BJ (cell line): ENCODE data around the gene RRP12. TPM values are rescaled to one million over a fixed set of nuclear protein-coding genes. Genes with fewer than 3 reads are reported as not detected.
"Not testable (repeated sequence)": the region's sequence is repeated elsewhere in the genome, so short reads cannot be mapped to it uniquely, and the experiment has no call there.

Experiments
- CTCF ChIA-PET: fragments of 350-600 bp; formaldehyde crosslinking; extraction: SDS; loops from one replicate; lab custom pipeline; 2021; ENCODE audit warnings: antibody characterized with exemption, inconsistent platforms; lab: Yijun Ruan, JAX
- POLR2A ChIA-PET: fragments of 300-600 bp; sonication (Branson Sonifier 250); formaldehyde crosslinking; extraction: SDS; loops from one replicate; lab custom pipeline; 2021; ENCODE audit warnings: antibody characterized with exemption; lab: Charles Lee
- DNase-seq: peaks from one replicate; pipeline ENCODE4 v3.0.0-alpha.2; 2011; ENCODE audit warnings: low read depth
- H3K27me3 ChIP-seq: 2 replicates; pipeline ENCODE4 v1.6.0; 2011; ENCODE audit warnings: low read length; ENCODE audit not compliant: control insufficient read depth, insufficient read depth
- H3K36me3 ChIP-seq: 2 replicates; pipeline ENCODE4 v1.5.1; 2011; ENCODE audit warnings: low read length; ENCODE audit not compliant: control insufficient read depth, insufficient read depth
- H3K4me3 ChIP-seq: 2 replicates; pipeline ENCODE4 v1.5.1; 2011; ENCODE audit warnings: low read depth, mild to moderate bottlenecking, control low read depth, low read length
- polyA plus RNA-seq: library from polyadenylated mRNA; depleted of rRNA; stranded (reverse); fragments of >200 nt; gene quantifications from 2 replicates; pipeline ENCODE4 v1.2.3, GENCODE V29; 2011
- TF ChIP-seq, protein P1 (sequence below): IDR thresholded peaks from 2 replicates; pipeline ENCODE4 v1.5.1; 2011; ENCODE audit warnings: low read depth, mild to moderate bottlenecking, control low read depth, inconsistent platforms, low read length, moderate library complexity; ENCODE audit not compliant: insufficient read depth

RRP12 gene
- polyA plus RNA-seq, 1 experiment: 16.3 TPM

DNA sequence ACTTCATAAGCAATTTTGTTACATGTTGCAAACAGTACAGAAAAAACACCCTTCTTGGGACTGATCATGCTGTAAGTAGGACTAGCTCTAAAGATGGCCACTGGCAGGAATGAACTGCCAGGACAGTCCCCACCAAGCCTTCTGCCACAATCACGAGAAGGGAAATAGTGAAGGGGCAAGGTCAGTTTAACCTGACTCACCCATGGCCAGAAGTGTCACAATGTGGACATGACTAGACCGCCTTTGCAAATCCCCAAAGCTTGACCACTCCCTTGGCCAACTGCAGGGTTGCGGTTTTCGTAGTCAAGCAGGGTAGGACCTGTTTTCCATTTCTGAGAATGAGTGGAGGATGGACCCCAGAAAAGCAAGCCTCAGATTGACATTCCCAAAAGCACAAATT, 47.2 kb downstream of the RRP12 start:
- ChIA-PET POLR2A (no interaction called here), CTCF (interaction anchor here (1.0 kb wide), 1 partner anchor 281 kb away, joined by 5 read pairs; no protein-coding TSS in a partner anchor)
- H3K4me3 ChIP-seq: no peak overlapping the region
- no peak for DNase-seq
- H3K27me3 ChIP-seq: no peaks in the 10 kb centered on the region
- TF ChIP-seq, protein P1, sequence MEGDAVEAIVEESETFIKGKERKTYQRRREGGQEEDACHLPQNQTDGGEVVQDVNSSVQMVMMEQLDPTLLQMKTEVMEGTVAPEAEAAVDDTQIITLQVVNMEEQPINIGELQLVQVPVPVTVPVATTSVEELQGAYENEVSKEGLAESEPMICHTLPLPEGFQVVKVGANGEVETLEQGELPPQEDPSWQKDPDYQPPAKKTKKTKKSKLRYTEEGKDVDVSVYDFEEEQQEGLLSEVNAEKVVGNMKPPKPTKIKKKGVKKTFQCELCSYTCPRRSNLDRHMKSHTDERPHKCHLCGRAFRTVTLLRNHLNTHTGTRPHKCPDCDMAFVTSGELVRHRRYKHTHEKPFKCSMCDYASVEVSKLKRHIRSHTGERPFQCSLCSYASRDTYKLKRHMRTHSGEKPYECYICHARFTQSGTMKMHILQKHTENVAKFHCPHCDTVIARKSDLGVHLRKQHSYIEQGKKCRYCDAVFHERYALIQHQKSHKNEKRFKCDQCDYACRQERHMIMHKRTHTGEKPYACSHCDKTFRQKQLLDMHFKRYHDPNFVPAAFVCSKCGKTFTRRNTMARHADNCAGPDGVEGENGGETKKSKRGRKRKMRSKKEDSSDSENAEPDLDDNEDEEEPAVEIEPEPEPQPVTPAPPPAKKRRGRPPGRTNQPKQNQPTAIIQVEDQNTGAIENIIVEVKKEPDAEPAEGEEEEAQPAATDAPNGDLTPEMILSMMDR: no peak
- H3K36me3 ChIP-seq: peaks cover 9% of the 10 kb centered on the region

DNA sequence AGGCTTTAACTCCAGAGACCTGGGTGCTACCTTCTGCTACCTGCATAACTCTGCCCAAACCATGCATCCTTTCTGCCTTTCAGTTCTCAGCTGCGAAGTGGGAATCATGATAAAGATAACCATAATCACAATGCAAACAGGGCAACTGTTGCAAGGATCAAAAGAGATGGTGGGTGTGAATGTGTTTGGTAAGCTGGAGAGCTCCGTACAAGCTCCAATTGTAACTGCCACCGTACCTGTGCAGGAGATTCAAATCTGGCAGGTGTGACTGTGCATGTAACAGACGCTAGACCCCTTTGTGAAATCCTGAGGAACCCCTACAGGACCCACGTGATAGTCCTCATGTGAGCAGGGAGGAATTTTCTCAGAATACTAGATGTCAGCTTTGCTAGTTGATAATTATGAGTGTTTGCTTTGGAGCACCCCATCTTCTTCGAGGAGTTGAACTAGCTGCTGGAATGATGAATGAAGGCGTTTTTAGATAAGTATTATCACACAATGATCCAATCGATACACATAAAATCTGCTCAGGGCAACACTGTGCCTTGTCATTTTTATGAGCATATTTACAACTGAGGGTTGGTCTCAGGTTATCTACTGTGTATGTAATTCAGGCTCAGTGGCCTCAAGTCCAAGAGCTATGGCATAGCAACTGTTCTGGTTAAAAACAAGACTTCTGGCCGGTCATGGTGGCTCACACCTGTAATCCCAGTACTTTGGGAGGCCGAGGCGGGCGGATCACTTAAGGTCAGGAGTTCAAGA, 51.2 kb downstream of the RRP12 start:
- POLR2A ChIA-PET: no interaction called here
- Histone ChIP-seq H3K4me3 (no peak overlapping the region), H3K27me3 (no peaks in the 10 kb centered on the region), H3K36me3 (0 out of 2 replicates have a peak, but pooled peaks cover 2% of the 10 kb centered on the region)
- CTCF ChIA-PET: interaction anchor here (0.6 to 1.3 kb wide), 3 partner anchors 10 to 340 kb away, joined by 3 to 4 read pairs (median 3); no protein-coding TSS in a partner anchor
- TF ChIP-seq, protein P1: no peak
- DNase-seq: no peak

DNA sequence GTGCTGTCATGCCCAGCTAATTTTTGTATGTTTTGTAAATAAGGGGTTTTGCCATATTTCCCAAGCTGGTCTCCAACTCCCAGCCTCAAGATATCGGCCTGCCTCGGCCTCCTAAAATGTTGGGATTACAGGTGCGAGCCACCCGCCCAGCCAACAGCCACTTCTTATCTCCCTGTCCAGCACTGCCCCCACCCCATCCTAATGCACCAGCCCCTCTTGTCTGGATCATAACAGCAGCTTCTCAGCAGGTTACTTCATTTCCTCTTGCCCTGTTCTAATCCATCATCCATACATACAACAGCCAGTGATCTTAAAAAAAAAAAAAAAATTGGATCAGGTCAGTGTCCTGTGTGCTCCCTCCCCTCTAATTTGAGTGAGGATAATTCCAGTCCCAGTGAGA, 53.8 kb downstream of the RRP12 start:
- Histone ChIP-seq H3K4me3 (no peak overlapping the region), H3K27me3 (no peaks in the 10 kb centered on the region), H3K36me3 (no peaks in the 10 kb centered on the region)
- DNase-seq: no peak
- POLR2A ChIA-PET: no interaction called here
- CTCF ChIA-PET: interaction anchor here (0.7 kb wide), 1 partner anchor 25 kb away, joined by 3 read pairs; no protein-coding TSS in a partner anchor
- TF ChIP-seq, protein P1: no peak

DNA sequence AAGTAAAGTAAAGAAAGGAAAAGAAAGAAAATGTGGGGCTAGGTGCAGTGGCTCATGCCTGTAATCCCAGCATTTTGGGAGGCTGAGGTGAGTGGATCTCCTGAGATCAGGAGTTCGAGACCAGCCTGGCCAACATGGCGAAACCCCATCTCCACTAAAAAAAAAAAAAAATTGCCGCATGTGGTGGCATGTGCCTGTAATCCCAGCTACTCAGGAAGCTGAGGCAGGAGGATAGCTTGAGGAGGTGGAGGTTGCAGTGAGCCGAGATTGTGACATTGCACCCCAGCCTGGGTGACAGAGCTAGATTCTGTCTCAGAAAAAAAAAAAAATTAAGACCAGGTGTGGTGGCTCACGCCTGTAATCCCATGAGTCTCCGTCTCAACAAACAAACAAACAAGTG, 57.5 kb downstream of the RRP12 start:
- CTCF ChIA-PET: interaction anchor here (0.6 kb wide), 1 partner anchor 64 kb away, joined by 3 read pairs; no protein-coding TSS in a partner anchor
- H3K27me3 ChIP-seq, DNase-seq, H3K4me3 ChIP-seq, H3K36me3 ChIP-seq, POLR2A ChIA-PET: not testable (repeated sequence)

DNA sequence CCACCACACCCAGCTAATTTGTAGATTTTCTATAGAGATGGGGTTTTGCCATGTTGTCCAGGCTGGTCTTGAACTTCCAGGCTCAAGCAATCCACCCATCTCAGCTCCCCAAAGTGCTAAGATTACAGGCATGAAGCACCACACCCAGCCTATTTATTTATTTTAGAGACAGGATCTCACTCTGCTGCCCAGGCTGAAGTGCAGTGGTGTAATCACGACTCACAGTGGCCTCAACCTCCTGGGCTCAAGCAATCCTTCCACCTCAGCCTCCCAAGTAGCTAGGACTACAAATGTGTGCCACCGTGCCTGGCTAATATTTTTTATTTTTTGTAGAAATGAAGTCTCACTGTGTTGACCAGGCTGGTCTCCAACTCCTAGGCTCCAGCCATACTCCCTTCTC, 59.7 kb downstream of the RRP12 start:
- H3K27me3 ChIP-seq: peaks cover 8% of the 10 kb centered on the region
- CTCF ChIA-PET: interaction anchor here (1.4 to 2.4 kb wide), 2 partner anchors 8 to 63 kb away, joined by 5 to 9 read pairs; no protein-coding TSS in a partner anchor
- TF ChIP-seq, protein P1: no peak
- no peak overlapping the region for H3K4me3 ChIP-seq
- no peak for DNase-seq
- POLR2A ChIA-PET: no interaction called here
- H3K36me3 ChIP-seq: no peaks in the 10 kb centered on the region
